SIG-M5 treated with dmso at 0.1 percent for 504 hours (cell line): Measurements from ENCODE around the gene REXO1.
"Not testable (repeated sequence)": the region's sequence is repeated elsewhere in the genome, so short reads cannot be mapped to it uniquely, and the experiment has no call there.

Source experiments
- DNase-seq: peaks from one replicate; lab custom pipeline; 2025; ENCODE audit not compliant: unreplicated experiment; lab: John Stamatoyannopoulos, UW

REXO1 gene

DNA sequence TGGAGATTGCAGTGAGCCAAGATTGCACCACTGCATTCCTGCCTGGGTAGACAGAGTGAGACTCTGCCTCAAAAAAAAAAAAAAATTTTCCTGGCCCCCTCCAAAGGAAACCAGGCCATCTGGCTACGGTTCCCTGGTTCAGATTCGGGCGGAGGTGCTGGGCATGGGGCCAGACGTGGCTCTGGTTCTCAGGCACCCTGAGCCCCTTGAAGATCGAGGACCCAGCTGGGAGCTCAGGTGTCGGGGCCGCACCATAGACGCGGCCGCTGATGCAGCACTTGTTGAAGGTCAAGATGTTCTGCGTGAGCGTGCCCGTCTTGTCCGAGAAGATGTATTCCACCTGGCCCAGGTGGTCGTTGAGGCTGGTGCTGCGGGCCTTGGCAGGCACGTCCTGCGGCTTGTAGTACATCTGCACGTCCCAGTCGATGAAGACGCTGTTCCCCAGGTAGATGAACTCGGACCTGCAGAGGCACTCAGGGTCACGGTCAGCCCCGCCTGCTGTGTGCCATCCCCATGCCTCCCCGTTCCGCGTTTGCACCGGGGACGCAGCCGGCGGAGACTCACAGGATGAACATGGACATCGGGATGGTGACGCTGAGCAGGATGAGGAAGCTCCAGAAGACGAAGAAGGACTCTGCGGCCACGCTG lies 48.5 kb downstream of the REXO1 start:
- no peak for DNase-seq

DNA sequence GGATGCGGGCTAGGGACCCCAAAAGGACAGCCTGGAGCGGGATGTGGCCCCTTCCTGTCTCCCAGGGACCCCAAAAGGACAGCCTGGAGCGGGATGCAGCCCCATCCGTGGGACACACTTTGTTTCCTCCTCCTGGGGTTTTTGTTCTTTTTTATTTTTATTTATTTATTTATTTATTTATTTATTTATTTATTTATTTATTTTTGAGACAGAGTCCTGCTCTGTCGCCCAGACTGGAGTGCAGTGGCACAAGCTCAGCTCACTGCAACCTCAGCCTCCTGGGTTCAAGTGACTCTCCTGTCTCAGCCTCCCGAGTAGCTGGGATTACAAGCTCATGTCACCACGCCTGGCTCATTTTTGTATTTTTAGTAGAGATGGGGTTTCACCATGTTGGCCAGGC lies 51.0 kb downstream of the REXO1 start:
- DNase-seq = not testable (repeated sequence)

- no peak for DNase-seq
Observed at GRCh38 chr19:1796395-1797142, 51.7 kb downstream of the REXO1 start.

GRCh38 chr19:1794424-1795172 lies 53.7 kb downstream of the REXO1 start:
- no peak for DNase-seq

DNA sequence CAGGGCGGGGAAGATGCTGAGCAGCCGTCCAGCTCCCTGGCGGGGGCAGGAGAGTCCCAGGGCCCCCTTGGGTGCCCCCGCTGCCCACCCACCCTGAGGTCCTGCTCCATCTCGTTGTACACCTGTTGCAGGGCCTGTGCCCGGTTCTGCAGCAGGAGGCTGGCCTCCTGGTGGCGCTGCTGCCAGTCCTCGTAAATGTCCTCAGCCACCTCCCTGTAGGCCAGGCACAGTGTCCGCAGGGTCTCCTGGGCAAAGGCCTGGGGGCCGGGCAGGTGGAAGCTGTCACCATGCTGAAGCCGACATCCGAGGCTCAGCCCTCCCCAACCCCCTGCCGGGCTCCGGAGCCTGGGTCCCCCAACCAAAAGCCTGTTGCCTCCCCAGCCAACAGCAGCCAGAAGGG lies 56.4 kb downstream of the REXO1 start:
- no peak for DNase-seq

GRCh38 chr19:1790054-1790792 lies 58.1 kb downstream of the REXO1 start:
- no peak for DNase-seq

- no peak for DNase-seq
Observed at GRCh38 chr19:1789261-1790041, 58.8 kb downstream of the REXO1 start.

DNA sequence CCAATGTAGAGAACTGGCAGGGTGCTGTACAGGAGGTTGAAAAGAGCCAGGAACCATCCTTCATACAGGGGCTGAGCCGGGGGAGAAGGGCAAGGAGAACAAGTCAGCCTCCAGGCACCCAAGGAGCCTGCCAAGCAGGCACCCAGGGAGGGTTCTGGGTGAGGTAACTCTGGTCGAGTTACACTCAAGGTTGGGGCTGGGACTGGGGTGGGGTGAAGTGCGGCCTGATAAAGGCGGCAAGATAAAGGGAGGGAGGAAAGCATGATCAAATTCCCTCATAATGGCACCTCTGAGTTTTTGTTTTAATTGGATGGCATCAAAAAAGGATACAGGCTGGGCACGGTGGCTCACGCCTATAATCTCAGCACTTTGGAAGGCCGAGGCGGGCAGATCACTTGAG lies 61.2 kb downstream of the REXO1 start:
- no peak for DNase-seq

DNA sequence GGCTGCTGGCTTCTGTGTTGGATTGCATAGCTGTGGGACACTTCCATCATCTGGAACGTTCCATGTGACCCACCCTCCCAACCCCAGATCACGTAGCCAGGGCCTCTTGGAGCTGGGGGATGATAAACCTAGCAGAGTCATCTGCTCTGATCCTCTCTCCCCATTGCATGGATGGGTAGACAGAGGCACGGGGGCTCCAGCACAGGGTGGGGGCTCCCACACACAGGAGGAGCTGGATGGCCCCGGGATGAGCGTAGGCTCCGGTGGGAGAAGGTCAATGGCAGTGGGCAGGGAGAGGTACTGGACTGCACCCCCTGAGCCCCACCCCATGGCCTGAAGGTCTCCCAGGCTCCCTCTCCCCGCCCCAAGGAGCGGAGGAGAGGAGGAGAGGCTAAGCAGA lies 61.6 kb downstream of the REXO1 start:
- DNase-seq = no peak

- no peak for DNase-seq
Observed at GRCh38 chr19:1785310-1785709, 63.0 kb downstream of the REXO1 start.

DNA sequence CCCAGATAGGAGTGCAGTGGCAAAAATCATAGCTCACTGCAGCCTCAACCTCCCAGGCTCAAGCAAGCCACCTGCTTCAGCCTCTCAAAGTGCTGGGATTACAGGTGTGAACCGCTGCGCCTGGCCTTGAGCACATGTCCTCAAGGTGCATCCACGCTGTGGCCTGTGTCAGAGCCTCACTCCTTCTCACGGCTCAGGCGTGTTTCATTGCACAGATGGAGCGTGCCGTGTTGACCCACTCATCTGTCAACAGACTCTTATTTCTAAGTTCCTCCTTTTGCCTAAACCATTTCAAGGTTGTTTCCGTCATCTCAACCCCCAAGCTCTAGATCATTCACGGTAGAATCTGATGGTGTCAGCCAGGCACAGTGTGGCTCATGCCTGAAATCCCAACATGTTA lies 64.4 kb downstream of the REXO1 start:
- DNase-seq = no peak

GRCh38 chr19:1783354-1783753 lies 64.9 kb downstream of the REXO1 start:
- DNase-seq = no peak

- DNase-seq = no peak
Observed at GRCh38 chr19:1782521-1782920, 65.8 kb downstream of the REXO1 start.

DNA sequence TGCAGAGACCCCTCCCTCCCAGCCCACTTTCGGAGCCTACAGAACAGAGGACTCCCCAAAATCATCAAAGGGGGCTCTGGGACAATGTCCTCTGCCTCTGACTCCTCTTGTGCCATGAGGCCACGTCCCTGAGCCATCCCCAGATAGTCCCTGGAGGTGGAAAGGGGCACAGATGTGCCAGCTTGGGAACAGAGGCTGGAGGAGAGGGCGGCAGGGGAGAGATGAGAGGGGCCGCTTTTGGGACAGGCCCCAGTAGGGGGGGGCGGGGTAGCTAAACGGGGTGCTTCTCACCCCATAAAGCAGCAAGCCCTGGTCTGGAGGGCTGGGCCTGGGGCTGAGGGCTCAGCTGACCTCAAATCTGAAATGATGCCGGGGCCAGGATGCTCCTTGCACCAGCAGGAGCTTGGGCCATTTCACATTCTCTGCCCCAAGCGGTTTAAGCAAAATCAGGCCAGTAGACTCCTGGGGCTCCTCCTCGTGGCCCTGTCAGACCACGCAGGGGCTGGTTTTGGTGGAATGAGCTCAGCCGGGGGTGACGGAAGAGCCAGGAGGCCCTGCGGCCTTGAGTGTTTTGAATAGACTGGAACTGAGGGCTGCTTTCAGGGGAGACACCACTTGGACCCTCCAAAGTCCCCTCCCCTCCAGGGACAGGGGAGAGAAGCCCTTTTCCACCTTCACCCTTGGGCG lies 67.9 kb downstream of the REXO1 start:
- DNase-seq = no peak

- DNase-seq = no peak
Observed at GRCh38 chr19:1779574-1779973, 68.7 kb downstream of the REXO1 start.

DNA sequence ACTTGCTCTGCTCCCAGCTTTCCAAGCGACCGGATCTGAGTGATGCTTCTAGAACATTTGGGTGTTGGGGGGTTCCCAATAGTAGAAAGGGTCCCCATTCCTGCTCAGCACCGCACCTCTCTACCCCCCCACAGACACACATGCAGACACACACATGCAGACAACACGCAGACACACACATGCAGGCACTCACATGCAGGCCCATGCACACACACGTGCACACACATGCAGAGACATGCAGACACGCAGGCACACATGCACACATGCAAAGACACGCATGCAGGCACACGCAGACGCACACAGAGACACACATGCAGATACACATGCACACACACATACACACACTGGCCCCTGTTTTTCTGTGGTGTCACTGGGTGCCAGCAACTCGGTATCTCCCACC lies 71.1 kb downstream of the REXO1 start:
- DNase-seq = no peak

DNA sequence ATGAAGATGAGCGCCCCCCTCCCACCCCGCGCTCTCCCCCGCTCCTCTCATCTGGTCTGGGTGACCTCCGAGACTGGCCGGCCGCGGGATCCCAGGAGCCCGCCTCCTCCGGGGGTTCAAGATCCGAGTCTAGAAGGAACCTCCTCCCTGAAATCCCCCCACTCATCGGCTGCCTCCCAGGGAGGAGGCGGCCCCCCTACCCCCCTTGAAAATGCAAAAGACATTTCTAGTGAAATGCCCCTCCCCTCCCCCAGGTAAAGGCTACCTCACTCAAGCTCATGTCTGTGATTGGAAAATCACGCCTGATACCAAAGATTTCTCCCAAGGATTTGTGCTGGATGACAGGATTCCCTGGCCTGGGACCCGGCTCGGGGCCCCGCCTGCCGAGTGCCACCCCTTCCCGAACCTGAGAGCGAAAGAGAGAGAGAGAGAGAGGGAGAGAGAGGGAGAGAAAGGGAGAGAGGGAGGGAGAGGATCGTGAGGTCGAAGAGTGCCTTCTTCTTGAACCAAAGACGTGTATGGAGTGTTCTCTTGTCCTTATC lies 71.6 kb downstream of the REXO1 start:
- no peak for DNase-seq

- no peak for DNase-seq
Observed at GRCh38 chr19:1775951-1776605, 72.2 kb downstream of the REXO1 start.
